HL-60/S4 treated with retinoic acid at 250 ng/mL for 4 days and 3 days (cell line): ENCODE data around the gene ANKRD24.
"Not testable (repeated sequence)": the region's sequence is repeated elsewhere in the genome, so short reads cannot be mapped to it uniquely, and the experiment has no call there.

Experiments
- in situ Hi-C: fragments of 300-500 bp; cut with MboI; formaldehyde crosslinking; loops from 2 replicates; pipeline ENCODE4 v1.7.0; 2022; ENCODE audit warnings: low sequenced_read_pairs

ANKRD24 gene

GRCh38 chr19:4173479-4174212, 8.8 kb upstream of the ANKRD24 start:
- in situ Hi-C loops: no loop called here

GRCh38 chr19:4174213-4174894, 8.1 kb upstream of the ANKRD24 start:
- in situ Hi-C loops: no loop called here

GRCh38 chr19:4174895-4175668, 7.4 kb upstream of the ANKRD24 start:
- in situ Hi-C loops: no loop called here

- in situ Hi-C loops: no loop called here
Observed at GRCh38 chr19:4175669-4175931, 6.9 kb upstream of the ANKRD24 start.

GRCh38 chr19:4177146-4177545, 5.3 kb upstream of the ANKRD24 start:
- in situ Hi-C loops: no loop called here

- in situ Hi-C loops: no loop called here
Observed at GRCh38 chr19:4178990-4179389, 3.5 kb upstream of the ANKRD24 start.

- in situ Hi-C loops: no loop called here
Observed at GRCh38 chr19:4181053-4181508, 1.4 kb upstream of the ANKRD24 start.

- in situ Hi-C loops: no loop called here
Observed at GRCh38 chr19:4183967-4184717, 1.7 kb downstream of the ANKRD24 start.

GRCh38 chr19:4184718-4185352, 2.3 kb downstream of the ANKRD24 start:
- in situ Hi-C loops: no loop called here

GRCh38 chr19:4185413-4186086, 3.1 kb downstream of the ANKRD24 start:
- in situ Hi-C loops: no loop called here

GRCh38 chr19:4186087-4186993, 3.9 kb downstream of the ANKRD24 start:
- in situ Hi-C loops: no loop called here

- in situ Hi-C loops: no loop called here
Observed at GRCh38 chr19:4187313-4188122, 5.0 kb downstream of the ANKRD24 start.

GRCh38 chr19:4189641-4190040, 7.2 kb downstream of the ANKRD24 start:
- in situ Hi-C loops: no loop called here

GRCh38 chr19:4192537-4192936, 10.0 kb downstream of the ANKRD24 start:
- in situ Hi-C loops: not testable (repeated sequence)

- in situ Hi-C loops: no loop called here
Observed at GRCh38 chr19:4194353-4194752, 11.9 kb downstream of the ANKRD24 start.

GRCh38 chr19:4196009-4196408, 13.5 kb downstream of the ANKRD24 start:
- in situ Hi-C loops: no loop called here

- in situ Hi-C loops: no loop called here
Observed at GRCh38 chr19:4196587-4197148, 14.2 kb downstream of the ANKRD24 start.

- in situ Hi-C loops: no loop called here
Observed at GRCh38 chr19:4197228-4197624, 14.7 kb downstream of the ANKRD24 start.
